ENCODE data around the gene HDLBP. TPM values are rescaled to one million over a fixed set of nuclear protein-coding genes. Genes with fewer than 3 reads are reported as not detected.
A peak's percentile ranks its signal among the peaks of the same experiment; 100 is the strongest.

HDLBP gene
- total and polyA plus RNA-seq, 2 experiments from 2014 or later: 230 to 306 TPM

DNA sequence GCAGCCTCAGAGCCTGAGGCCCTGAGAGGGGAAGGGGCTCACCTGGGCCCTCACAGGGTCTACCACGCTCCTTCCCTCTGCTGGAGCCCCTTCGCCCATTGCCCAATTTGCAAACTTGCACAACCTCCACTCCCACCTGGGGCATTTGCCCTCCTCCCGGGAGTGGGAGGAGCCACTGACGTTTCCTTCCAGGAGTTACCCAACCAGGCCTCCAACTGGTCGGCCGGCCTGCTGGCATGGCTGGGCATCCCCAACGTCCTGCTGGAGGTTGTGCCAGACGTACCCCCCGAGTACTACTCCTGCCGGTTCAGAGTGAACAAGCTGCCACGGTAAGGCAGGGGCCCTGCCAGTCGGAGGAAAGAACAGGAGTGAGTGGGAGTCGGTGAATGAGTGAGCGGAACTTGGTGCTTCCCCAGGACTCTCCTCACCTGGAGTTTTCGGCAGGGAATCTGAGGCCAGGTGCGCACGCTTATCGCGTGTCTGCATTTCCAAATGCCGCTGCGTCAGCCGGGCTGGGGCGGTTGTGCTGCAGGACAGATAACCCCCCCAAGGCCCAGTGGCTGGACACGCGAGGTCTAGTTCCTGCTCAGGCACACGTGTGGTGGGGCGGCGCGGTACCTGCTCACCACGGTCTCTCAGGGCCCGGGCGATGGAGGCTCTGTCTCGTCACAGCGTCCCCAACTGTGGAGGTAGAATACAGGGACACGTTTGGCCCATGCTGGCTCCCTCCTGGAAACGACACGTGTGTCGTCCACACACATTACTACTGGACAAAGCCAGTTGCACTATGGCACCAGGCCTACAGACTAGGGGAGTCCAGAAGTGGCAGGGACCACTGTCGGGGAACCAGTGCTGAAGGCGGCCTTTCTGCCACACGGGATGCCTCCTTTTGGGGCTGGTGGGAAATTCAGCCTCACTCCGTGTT is 115.3 kb downstream of the HDLBP start:
- no peaks in the 10 kb centered on the region for H3K9me2 ChIP-seq (ENCODE audit: insufficient read depth)
- no peak overlapping the region for H3K4me3 Mint-ChIP-seq
- H2AFZ ChIP-seq: peak overlapping the region; percentile 14; the same call in 1 of the 2 replicates
- H3K27ac ChIP-seq (ENCODE audit: low read depth): no peak overlapping the region
- no peak for TF ChIP-seq POLR2AphosphoS5 (IDR thresholded peaks at IDR 0.05; ENCODE audit: low read depth)
- no peak for TF ChIP-seq EZH2 (IDR thresholded peaks at IDR 0.05; ENCODE audit: low read depth, unreplicated experiment)
- TF ChIP-seq NANOG (IDR thresholded peaks at IDR 0.05; ENCODE audit: borderline replicate concordance): no peak
- TF ChIP-seq JUNB (IDR thresholded peaks at IDR 0.05; ENCODE audit: unreplicated experiment): no peak
- TF ChIP-seq STAT1 (IDR thresholded peaks at IDR 0.05; ENCODE audit: unreplicated experiment): no peak
- no peak for TF ChIP-seq ZNF114 (CRISPR knock-in tag; IDR thresholded peaks at IDR 0.05)
- TF ChIP-seq, protein P1, sequence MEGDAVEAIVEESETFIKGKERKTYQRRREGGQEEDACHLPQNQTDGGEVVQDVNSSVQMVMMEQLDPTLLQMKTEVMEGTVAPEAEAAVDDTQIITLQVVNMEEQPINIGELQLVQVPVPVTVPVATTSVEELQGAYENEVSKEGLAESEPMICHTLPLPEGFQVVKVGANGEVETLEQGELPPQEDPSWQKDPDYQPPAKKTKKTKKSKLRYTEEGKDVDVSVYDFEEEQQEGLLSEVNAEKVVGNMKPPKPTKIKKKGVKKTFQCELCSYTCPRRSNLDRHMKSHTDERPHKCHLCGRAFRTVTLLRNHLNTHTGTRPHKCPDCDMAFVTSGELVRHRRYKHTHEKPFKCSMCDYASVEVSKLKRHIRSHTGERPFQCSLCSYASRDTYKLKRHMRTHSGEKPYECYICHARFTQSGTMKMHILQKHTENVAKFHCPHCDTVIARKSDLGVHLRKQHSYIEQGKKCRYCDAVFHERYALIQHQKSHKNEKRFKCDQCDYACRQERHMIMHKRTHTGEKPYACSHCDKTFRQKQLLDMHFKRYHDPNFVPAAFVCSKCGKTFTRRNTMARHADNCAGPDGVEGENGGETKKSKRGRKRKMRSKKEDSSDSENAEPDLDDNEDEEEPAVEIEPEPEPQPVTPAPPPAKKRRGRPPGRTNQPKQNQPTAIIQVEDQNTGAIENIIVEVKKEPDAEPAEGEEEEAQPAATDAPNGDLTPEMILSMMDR (conservative IDR thresholded peaks at IDR 0.05; ENCODE audit: low read depth in 2 of 2): no peak
- TF ChIP-seq, protein P2, sequence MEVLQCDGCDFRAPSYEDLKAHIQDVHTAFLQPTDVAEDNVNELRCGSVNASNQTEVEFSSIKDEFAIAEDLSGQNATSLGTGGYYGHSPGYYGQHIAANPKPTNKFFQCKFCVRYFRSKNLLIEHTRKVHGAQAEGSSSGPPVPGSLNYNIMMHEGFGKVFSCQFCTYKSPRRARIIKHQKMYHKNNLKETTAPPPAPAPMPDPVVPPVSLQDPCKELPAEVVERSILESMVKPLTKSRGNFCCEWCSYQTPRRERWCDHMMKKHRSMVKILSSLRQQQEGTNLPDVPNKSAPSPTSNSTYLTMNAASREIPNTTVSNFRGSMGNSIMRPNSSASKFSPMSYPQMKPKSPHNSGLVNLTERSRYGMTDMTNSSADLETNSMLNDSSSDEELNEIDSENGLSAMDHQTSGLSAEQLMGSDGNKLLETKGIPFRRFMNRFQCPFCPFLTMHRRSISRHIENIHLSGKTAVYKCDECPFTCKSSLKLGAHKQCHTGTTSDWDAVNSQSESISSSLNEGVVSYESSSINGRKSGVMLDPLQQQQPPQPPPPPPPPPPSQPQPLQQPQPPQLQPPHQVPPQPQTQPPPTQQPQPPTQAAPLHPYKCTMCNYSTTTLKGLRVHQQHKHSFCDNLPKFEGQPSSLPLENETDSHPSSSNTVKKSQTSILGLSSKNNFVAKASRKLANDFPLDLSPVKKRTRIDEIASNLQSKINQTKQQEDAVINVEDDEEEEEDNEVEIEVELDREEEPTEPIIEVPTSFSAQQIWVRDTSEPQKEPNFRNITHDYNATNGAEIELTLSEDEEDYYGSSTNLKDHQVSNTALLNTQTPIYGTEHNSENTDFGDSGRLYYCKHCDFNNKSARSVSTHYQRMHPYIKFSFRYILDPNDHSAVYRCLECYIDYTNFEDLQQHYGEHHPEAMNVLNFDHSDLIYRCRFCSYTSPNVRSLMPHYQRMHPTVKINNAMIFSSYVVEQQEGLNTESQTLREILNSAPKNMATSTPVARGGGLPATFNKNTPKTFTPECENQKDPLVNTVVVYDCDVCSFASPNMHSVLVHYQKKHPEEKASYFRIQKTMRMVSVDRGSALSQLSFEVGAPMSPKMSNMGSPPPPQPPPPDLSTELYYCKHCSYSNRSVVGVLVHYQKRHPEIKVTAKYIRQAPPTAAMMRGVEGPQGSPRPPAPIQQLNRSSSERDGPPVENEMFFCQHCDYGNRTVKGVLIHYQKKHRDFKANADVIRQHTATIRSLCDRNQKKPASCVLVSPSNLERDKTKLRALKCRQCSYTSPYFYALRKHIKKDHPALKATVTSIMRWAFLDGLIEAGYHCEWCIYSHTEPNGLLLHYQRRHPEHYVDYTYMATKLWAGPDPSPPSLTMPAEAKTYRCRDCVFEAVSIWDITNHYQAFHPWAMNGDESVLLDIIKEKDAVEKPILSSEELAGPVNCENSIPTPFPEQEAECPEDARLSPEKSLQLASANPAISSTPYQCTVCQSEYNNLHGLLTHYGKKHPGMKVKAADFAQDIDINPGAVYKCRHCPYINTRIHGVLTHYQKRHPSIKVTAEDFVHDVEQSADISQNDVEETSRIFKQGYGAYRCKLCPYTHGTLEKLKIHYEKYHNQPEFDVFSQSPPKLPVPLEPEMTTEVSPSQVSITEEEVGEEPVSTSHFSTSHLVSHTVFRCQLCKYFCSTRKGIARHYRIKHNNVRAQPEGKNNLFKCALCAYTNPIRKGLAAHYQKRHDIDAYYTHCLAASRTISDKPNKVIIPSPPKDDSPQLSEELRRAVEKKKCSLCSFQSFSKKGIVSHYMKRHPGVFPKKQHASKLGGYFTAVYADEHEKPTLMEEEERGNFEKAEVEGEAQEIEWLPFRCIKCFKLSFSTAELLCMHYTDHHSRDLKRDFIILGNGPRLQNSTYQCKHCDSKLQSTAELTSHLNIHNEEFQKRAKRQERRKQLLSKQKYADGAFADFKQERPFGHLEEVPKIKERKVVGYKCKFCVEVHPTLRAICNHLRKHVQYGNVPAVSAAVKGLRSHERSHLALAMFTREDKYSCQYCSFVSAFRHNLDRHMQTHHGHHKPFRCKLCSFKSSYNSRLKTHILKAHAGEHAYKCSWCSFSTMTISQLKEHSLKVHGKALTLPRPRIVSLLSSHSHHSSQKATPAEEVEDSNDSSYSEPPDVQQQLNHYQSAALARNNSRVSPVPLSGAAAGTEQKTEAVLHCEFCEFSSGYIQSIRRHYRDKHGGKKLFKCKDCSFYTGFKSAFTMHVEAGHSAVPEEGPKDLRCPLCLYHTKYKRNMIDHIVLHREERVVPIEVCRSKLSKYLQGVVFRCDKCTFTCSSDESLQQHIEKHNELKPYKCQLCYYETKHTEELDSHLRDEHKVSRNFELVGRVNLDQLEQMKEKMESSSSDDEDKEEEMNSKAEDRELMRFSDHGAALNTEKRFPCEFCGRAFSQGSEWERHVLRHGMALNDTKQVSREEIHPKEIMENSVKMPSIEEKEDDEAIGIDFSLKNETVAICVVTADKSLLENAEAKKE (CRISPR knock-in tag; IDR thresholded peaks at IDR 0.05): no peak
- TF ChIP-seq ZNF331 (CRISPR knock-in tag; IDR thresholded peaks at IDR 0.05; ENCODE audit: low read depth): no peak
- TF ChIP-seq, protein P3, sequence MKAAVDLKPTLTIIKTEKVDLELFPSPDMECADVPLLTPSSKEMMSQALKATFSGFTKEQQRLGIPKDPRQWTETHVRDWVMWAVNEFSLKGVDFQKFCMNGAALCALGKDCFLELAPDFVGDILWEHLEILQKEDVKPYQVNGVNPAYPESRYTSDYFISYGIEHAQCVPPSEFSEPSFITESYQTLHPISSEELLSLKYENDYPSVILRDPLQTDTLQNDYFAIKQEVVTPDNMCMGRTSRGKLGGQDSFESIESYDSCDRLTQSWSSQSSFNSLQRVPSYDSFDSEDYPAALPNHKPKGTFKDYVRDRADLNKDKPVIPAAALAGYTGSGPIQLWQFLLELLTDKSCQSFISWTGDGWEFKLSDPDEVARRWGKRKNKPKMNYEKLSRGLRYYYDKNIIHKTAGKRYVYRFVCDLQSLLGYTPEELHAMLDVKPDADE (IDR thresholded peaks at IDR 0.05): no peak
- TF ChIP-seq EZH2phosphoT487 (IDR thresholded peaks at IDR 0.05; ENCODE audit: unreplicated experiment): no peak
- no peak for TF ChIP-seq CREB1 (CRISPR knock-in tag; IDR thresholded peaks at IDR 0.05; ENCODE audit: low read depth)
- TF ChIP-seq, protein P4, sequence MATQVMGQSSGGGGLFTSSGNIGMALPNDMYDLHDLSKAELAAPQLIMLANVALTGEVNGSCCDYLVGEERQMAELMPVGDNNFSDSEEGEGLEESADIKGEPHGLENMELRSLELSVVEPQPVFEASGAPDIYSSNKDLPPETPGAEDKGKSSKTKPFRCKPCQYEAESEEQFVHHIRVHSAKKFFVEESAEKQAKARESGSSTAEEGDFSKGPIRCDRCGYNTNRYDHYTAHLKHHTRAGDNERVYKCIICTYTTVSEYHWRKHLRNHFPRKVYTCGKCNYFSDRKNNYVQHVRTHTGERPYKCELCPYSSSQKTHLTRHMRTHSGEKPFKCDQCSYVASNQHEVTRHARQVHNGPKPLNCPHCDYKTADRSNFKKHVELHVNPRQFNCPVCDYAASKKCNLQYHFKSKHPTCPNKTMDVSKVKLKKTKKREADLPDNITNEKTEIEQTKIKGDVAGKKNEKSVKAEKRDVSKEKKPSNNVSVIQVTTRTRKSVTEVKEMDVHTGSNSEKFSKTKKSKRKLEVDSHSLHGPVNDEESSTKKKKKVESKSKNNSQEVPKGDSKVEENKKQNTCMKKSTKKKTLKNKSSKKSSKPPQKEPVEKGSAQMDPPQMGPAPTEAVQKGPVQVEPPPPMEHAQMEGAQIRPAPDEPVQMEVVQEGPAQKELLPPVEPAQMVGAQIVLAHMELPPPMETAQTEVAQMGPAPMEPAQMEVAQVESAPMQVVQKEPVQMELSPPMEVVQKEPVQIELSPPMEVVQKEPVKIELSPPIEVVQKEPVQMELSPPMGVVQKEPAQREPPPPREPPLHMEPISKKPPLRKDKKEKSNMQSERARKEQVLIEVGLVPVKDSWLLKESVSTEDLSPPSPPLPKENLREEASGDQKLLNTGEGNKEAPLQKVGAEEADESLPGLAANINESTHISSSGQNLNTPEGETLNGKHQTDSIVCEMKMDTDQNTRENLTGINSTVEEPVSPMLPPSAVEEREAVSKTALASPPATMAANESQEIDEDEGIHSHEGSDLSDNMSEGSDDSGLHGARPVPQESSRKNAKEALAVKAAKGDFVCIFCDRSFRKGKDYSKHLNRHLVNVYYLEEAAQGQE (IDR thresholded peaks at IDR 0.05; ENCODE audit: unreplicated experiment): no peak
- H3K79me2 ChIP-seq (replicated peaks; ENCODE audit: insufficient read depth): no peaks in the 10 kb centered on the region
- H3K9me3 Mint-ChIP-seq: no peaks in the 10 kb centered on the region; the same call in 2 of the 3 replicates
- DNase-seq (ENCODE audit: low spot score) (no peak), ATAC-seq (peak; percentile 13; the same call in 2 of the 3 replicates)
- no peak overlapping the region for H3K4me2 ChIP-seq
- H3K4me1 ChIP-seq (ENCODE audit: insufficient read depth): no peaks in the 10 kb centered on the region
- no peaks in the 10 kb centered on the region for H3K27me3 ChIP-seq (ENCODE audit: insufficient read depth)
- no peaks in the 10 kb centered on the region for H3F3A ChIP-seq (replicated peaks; ENCODE audit: low read depth)
- no peak overlapping the region for H3K27ac Mint-ChIP-seq
- peaks cover 11% of the 10 kb centered on the region for H3K27me3 Mint-ChIP-seq (ENCODE audit: insufficient read depth, low read depth, poor library complexity)
- no peaks in the 10 kb centered on the region for H3K36me3 ChIP-seq (ENCODE audit: insufficient read depth)
- no peaks in the 10 kb centered on the region for H3K36me3 Mint-ChIP-seq (ENCODE audit: low read depth)
- no peaks in the 10 kb centered on the region for H4K20me1 ChIP-seq (replicated peaks; ENCODE audit: insufficient read depth)
- H3K4me3 ChIP-seq: no peak overlapping the region
- no peaks in the 10 kb centered on the region for H3K4me1 Mint-ChIP-seq
